Smooth muscle cell (in vitro differentiated cells): Measurements from ENCODE around the gene ATP8A1. TPM values are rescaled to one million over a fixed set of nuclear protein-coding genes. Genes with fewer than 3 reads are reported as not detected.

ENCODE experiments used
- DNase-seq: peaks from one replicate; lab custom pipeline; 2025; ENCODE audit not compliant: unreplicated experiment; lab: John Stamatoyannopoulos, UW
- H2AFZ ChIP-seq: fragments of 200-600 bp; sonication (generic); 2 replicates; pipeline ENCODE4 v1.6.0; 2016; ENCODE audit warnings: antibody characterized with exemption, low read depth, mild to moderate bottlenecking
- H3F3A ChIP-seq: fragments of 200-600 bp; sonication (generic); 2 replicates; pipeline ENCODE4 v1.6.0; 2017; ENCODE audit warnings: antibody characterized with exemption, low read depth
- H3K27ac ChIP-seq: fragments of 200-600 bp; sonication (generic); 2 replicates; pipeline ENCODE4 v1.5.1; 2016; ENCODE audit warnings: low read depth, mild to moderate bottlenecking
- H3K27me3 ChIP-seq: fragments of 200-600 bp; sonication (generic); 2 replicates; pipeline ENCODE4 v1.6.1; 2016; ENCODE audit warnings: low read depth, mild to moderate bottlenecking
- H3K36me3 ChIP-seq: fragments of 200-600 bp; sonication (generic); 2 replicates; pipeline ENCODE4 v1.5.1; 2016; ENCODE audit warnings: low read depth
- H3K4me1 ChIP-seq: fragments of 200-600 bp; sonication (generic); 2 replicates; pipeline ENCODE4 v1.5.1; 2016; ENCODE audit warnings: low read depth
- H3K4me2 ChIP-seq: fragments of 200-600 bp; sonication (generic); 2 replicates; pipeline ENCODE4 v1.6.0; 2016; ENCODE audit warnings: mild to moderate bottlenecking
- H3K4me3 ChIP-seq: fragments of 200-600 bp; sonication (generic); 2 replicates; pipeline ENCODE4 v1.5.1; 2016; ENCODE audit warnings: mild to moderate bottlenecking
- H3K79me2 ChIP-seq: fragments of 200-600 bp; sonication (generic); 2 replicates; pipeline ENCODE4 v1.6.0; 2016; ENCODE audit warnings: low read depth, mild to moderate bottlenecking
- H3K9ac ChIP-seq: fragments of 200-600 bp; sonication (generic); 2 replicates; pipeline ENCODE4 v1.6.0; 2016; ENCODE audit warnings: low read depth
- H3K9me3 ChIP-seq: fragments of 200-600 bp; sonication (generic); replicated peaks from 2 replicates; pipeline ENCODE4 v1.5.1; 2016; ENCODE audit warnings: low read depth
- H4K20me1 ChIP-seq: fragments of 200-600 bp; sonication (generic); 2 replicates; pipeline ENCODE4 v1.6.0; 2016; ENCODE audit warnings: low read depth
- WGBS: methylation state at CpG from one replicate; pipeline ENCODE4 v1.1.7; 2016; ENCODE audit warnings: low lambda C conversion rate; 5-methylcytosine and 5-hydroxymethylcytosine counted together
- polyA plus RNA-seq: library from polyadenylated mRNA; unstranded; fragments of >200 nt; fragmentation: Nextera tagmentation; extraction: Ambion mirVana; gene quantifications from 2 replicates; pipeline ENCODE4 v1.2.1, GENCODE V29; 2016
- total RNA-seq: library from RNA; depleted of rRNA; stranded (reverse); fragments of >200 nt; gene quantifications from 2 replicates; pipeline ENCODE4 v1.2.3, GENCODE V29; 2014
- TF ChIP-seq, protein P1 (sequence below): fragments of 200-600 bp; sonication (generic); IDR thresholded peaks from 2 replicates; pipeline ENCODE4 v1.5.1; 2017; ENCODE audit warnings: borderline replicate concordance, mild to moderate bottlenecking, antibody characterized with exemption; ENCODE audit not compliant: insufficient read depth, poor library complexity, severe bottlenecking

The ATP8A1 gene
- total and polyA plus RNA-seq, 2 experiments from 2014 or later = 1.8 TPM; not detected in 1

DNA sequence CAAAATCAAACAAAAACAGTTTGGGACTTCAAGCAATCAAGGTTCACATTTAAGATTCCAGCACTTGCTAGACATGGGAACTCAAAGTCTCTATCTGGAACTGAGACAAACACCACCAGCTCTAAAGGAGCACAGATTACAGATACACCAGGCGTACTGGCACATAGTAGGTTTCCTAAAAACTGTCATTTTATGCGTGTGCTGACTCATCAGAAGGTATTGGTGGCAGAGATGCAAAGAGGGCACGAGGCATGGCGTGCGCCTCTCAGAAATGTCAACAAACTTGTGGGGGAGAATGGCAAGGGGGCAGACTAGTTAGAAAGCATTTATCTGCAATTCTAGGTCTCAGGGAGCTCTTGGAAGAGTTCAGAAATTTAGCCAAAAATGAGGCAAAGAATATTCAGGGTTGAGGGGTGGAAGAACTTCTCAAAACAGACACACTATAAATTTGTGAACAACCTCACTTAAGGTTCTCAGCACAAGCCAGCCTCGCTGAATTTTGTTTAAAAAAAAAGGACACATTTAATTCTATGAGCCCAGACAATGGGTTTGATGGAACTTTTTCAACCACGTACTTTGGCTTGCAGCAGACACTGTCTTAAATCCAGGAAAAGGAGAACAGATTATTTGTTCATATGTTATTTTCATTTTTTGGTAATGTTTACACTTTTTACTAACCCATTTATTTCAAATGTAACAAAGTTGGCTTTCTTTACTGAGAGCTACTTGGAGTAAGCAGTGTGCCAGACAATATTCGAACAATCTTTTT is 159.6 kb downstream of the ATP8A1 start:
- Histone ChIP-seq H2AFZ (no peak overlapping the region), H3K9me3 (no peaks in the 10 kb centered on the region), H3F3A (peaks cover 6% of the 10 kb centered on the region), H3K9ac (no peak overlapping the region), H3K27me3 (no peaks in the 10 kb centered on the region), H3K27ac (no peak overlapping the region), H3K79me2 (no peaks in the 10 kb centered on the region), H3K4me3 (no peak overlapping the region), H4K20me1 (no peaks in the 10 kb centered on the region), H3K4me1 (peaks cover 14% of the 10 kb centered on the region), H3K36me3 (no peaks in the 10 kb centered on the region), H3K4me2 (no peak overlapping the region)
- TF ChIP-seq, protein P1, sequence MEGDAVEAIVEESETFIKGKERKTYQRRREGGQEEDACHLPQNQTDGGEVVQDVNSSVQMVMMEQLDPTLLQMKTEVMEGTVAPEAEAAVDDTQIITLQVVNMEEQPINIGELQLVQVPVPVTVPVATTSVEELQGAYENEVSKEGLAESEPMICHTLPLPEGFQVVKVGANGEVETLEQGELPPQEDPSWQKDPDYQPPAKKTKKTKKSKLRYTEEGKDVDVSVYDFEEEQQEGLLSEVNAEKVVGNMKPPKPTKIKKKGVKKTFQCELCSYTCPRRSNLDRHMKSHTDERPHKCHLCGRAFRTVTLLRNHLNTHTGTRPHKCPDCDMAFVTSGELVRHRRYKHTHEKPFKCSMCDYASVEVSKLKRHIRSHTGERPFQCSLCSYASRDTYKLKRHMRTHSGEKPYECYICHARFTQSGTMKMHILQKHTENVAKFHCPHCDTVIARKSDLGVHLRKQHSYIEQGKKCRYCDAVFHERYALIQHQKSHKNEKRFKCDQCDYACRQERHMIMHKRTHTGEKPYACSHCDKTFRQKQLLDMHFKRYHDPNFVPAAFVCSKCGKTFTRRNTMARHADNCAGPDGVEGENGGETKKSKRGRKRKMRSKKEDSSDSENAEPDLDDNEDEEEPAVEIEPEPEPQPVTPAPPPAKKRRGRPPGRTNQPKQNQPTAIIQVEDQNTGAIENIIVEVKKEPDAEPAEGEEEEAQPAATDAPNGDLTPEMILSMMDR = no peak
- 87% methylated on average over 8 of the region's 8 CpGs for WGBS
- DNase-seq = no peak

- no peaks in the 10 kb centered on the region for H3K36me3 ChIP-seq
- WGBS = 46% methylated on average over 7 of the region's 7 CpGs
- no peak overlapping the region for H2AFZ ChIP-seq
- H3K27ac ChIP-seq = no peak overlapping the region
- TF ChIP-seq, protein P1 = no peak
- H3K9me3 ChIP-seq = no peaks in the 10 kb centered on the region
- H3K4me2 ChIP-seq = no peak overlapping the region
- H3K79me2 ChIP-seq = no peaks in the 10 kb centered on the region
- no peak for DNase-seq
- no peaks in the 10 kb centered on the region for H3K4me1 ChIP-seq
- no peaks in the 10 kb centered on the region for H3F3A ChIP-seq
- H3K27me3 ChIP-seq = no peaks in the 10 kb centered on the region
- no peak overlapping the region for H3K9ac ChIP-seq
- H3K4me3 ChIP-seq = no peak overlapping the region
- no peaks in the 10 kb centered on the region for H4K20me1 ChIP-seq
Observed at GRCh38 chr4:42492962-42493361, 163.9 kb downstream of the ATP8A1 start.

DNA sequence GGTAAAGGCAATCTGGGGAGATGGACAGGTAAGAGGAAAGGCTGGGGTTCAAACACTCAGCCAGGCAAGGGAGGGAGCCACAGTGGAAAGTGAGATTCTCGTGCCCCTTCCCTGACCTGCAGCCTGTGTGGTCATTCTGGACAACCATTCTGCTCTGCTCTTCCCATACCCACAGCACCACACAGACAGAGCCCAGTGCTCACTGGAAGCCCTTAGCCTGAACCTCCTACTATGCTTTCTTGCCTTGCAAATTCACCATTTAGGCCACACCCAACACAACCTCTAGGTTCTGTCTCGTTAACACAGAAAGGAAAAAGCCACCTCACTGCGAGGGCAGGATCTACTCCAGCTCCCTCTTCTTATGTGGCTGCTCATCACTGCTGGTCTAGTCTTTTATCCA is 166.9 kb downstream of the ATP8A1 start:
- H3K4me1 ChIP-seq = peaks cover 10% of the 10 kb centered on the region
- no peaks in the 10 kb centered on the region for H3F3A ChIP-seq
- H3K36me3 ChIP-seq = no peaks in the 10 kb centered on the region
- no peaks in the 10 kb centered on the region for H3K9me3 ChIP-seq
- H3K4me3 ChIP-seq = no peak overlapping the region
- H4K20me1 ChIP-seq = no peaks in the 10 kb centered on the region
- H3K27ac ChIP-seq = no peak overlapping the region
- no peak for DNase-seq
- no peaks in the 10 kb centered on the region for H3K27me3 ChIP-seq
- H3K79me2 ChIP-seq = no peaks in the 10 kb centered on the region
- H2AFZ ChIP-seq = no peak overlapping the region
- H3K4me2 ChIP-seq = no peak overlapping the region
- TF ChIP-seq, protein P1 = no peak
- no peak overlapping the region for H3K9ac ChIP-seq
- 89% methylated on average over 3 of the region's 3 CpGs for whole genome bisulfite sequencing

DNA sequence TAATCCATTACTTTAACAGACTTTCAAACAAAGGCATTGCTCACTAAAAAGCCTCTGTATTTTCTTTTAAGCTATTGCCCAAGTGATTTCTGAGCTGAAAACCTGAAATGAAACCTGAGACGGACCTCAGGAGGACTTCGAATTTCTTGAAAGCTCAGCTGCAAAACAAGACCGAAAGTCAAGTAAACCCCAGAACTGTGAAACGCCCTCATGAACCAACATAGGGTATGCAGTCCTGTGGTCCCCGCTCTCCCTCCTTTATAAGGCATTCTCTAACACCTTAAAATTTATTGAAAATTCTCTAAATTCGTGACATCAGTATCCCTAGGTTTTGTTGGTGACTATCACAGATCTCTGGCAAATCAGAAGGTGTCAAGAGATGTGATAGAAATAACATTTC is 167.8 kb downstream of the ATP8A1 start:
- Histone ChIP-seq H2AFZ (no peak overlapping the region), H3F3A (no peaks in the 10 kb centered on the region), H3K36me3 (no peaks in the 10 kb centered on the region), H3K4me2 (no peak overlapping the region), H3K79me2 (no peaks in the 10 kb centered on the region), H4K20me1 (no peaks in the 10 kb centered on the region), H3K4me3 (no peak overlapping the region), H3K9me3 (no peaks in the 10 kb centered on the region), H3K27ac (no peak overlapping the region), H3K27me3 (no peaks in the 10 kb centered on the region), H3K4me1 (peaks cover 10% of the 10 kb centered on the region), H3K9ac (no peak overlapping the region)
- DNase-seq = no peak
- 83% methylated on average over 6 of the region's 6 CpGs for WGBS
- TF ChIP-seq, protein P1 = no peak
